SIG-M5 (cell line): ENCODE results near the gene GALNT15.
A peak's percentile ranks its signal among the peaks of the same experiment; 100 is the strongest.

ENCODE experiments used
- DNase-seq: peaks from one replicate; lab custom pipeline; 2025; lab: John Stamatoyannopoulos, UW

Gene GALNT15

DNA sequence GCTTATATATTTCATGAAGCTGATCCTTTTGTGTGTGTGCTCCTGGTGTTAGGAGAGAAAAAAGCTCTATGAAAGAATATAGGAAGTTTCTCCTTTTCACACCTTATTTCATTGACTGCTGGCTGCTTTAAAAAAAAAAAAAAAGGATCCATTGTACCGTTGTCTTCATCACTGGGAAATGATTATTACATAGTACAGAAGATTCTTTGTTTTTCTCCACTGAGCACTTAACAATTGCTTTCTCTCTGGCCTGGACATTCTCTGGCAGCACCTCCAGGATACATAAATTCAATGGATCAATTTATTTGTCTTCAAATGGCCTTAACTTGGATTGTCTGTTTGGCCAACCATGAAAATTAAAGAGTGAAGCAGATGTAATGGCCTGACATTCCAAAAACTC lies 53.1 kb downstream of the GALNT15 start:
- DNase-seq = no peak

DNA sequence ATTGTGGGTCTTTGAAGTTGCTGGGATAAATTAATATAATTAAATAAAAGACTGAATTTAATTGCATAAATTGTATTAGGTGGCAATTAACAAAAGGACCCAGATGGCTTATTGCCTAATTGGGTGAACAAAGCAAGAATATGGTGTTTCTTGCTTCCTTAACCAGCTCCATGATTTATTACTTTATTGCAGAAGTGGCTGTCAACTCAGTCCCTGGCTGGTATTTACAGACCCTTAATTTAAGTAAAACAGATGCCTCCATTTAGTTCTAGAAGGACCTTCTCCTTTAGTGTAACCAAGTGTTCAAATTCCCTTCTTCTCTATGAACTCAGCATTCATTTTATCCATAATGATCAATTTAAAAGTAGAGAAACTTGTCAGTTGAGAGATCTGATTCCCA lies 55.2 kb downstream of the GALNT15 start:
- no peak for DNase-seq

DNA sequence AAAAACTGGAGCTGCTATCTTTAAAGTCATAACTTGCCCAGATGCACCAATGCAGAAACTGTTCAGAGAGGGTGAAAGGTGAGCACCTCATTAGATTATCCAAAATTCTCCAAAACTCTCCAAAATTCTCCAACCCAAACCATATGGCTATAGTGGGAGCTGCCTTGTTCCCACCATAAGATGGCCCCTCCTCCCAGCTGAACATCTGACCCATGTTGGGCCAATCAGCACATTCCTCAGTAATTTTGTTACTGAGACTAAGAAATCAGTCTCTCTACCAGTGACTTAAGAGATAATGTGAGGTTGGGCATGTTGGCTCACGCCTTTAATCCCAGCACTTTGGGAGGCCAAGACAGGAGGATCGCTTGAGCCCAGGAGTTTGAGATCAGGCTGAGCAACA lies 57.5 kb downstream of the GALNT15 start:
- DNase-seq = no peak

DNA sequence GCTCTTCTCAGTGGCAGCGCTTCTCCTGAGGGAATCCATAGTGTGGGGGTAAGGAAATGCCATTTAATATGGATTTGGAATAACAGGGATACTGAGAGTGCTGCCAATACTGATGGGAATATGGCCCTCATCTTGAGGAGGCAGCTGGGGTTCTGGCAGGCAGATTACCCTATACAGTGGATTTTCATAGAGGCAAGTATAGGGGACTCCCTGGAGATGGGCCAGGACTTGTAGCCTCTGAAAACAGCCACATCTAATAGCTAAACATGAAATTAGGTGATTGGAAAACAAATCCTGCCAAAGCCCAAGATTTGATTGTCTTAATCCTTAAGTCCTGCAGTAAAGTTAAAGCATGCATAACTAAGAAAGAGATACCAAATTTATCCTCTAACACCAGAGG lies 59.3 kb downstream of the GALNT15 start:
- no peak for DNase-seq

DNA sequence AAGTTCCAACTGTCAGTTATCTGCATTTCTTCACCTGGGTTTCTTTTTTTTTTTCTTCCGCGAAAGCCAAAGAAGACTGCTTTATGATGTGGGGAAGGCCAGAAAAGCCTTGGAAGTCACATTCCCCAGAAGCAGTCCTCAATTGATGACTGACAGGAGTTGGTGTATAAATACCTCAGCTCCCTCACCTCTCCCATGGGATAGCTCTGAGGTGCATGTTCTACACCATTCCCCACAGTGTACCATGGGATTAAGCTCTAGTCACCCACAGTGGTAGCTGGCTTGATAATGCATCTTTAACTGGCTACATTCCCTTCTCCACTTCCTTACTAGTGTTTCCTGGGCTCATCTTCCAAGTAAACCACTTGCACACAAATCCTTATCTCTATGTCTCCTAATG lies 59.8 kb downstream of the GALNT15 start:
- DNase-seq = no peak

DNA sequence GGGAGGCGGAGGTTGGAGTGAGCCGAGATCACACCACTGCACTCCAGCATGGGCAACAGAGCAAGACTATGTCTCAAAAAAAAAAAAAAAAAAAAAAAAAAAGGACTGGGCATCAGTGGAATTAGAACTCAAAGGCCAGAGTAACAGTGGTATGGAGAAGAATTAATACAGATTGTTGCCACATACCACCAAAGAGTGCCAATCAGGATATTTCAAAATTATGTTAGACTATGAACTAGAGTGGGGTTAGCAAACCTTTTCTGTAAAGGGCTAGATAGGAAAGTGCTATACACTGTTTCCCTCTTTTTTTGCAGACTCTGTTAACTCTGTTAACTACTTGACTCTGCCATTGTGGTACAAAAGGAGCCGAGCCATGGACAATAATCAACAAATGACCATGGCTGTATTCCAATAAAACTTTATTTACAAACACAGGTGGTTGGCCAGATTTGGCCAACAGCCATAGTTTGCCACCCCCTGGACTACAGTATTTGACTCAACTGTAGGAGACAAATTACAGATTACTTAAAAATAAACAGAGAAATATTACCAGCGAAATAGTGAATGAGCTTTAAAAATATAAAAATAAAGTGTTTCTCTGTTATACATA lies 61.7 kb downstream of the GALNT15 start:
- no peak for DNase-seq

DNA sequence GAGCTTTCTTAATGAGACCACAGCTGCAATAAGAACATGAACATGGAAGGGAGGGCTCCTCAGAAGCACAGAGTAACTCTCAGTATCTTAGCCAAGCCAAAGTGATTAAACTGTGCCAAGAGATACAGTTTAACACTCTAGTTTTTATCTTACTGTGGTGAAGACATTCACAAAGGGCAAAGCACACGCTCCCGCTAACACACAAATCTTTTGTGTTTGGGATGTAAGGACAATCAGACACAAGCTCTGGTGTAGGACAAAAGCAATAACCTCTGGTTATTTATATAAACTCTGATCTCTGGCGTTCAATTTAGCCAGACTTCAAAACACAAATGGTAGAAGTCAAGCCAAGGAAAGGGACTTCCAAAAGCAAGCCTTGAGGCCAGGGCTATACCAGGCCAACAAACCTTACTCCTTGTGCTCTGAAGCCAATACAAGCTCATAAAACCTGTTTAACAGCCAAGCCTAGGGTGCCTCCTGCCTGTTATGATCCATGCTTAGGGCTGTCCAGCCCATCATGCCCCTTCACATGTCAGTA lies 62.4 kb downstream of the GALNT15 start:
- DNase-seq = no peak

DNA sequence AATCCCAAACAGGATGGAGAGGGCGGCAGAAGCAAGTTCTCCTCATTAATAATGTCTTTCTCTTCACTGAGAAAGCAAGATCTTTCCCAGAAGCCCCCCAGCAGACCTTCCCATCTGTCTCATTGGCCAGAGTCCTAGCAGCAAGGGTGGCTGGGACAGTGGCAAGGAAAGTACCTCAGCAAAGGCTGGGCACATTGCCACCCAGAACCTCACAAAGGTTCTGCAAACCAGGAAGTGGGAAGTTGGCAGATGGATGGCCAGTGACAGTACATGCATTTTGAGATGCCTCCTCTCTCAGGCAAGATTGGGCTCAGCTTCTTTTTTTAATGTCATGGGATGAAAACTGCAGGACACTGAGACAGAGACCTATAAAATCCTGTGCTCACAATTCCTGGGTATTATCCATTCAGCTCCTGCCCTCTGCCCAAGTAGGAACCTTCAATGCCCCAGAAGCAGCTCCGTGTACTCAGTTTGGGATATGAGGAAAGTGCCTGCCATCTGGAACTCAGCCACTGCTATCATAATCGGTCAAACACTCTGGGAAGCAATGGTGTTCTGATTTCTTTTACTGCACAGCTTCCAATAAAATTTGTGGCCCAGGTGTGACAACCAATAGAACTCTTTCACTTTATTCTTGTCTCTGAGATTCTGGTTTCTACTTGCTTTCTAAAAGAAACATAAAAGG lies 64.7 kb downstream of the GALNT15 start:
- no peak for DNase-seq

DNA sequence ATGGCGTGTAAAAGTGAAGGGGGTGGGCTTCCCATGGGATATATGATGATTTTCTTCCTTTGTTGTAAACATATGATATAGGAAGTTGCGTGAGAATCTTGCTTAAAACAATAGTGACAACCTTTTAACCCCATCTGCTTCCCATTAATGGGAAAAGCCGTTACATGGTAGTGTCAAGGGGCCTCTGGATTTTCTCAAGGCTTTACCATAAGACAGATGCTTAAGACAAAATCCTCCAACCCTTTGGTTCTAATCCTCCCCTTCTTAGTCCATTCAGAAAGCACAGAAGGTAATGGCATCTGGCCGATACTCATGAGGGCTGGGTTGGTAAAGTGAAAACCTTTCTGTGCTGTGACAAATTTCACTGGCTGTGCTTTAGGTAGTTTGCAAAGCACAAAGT lies 65.3 kb downstream of the GALNT15 start:
- DNase-seq = no peak

DNA sequence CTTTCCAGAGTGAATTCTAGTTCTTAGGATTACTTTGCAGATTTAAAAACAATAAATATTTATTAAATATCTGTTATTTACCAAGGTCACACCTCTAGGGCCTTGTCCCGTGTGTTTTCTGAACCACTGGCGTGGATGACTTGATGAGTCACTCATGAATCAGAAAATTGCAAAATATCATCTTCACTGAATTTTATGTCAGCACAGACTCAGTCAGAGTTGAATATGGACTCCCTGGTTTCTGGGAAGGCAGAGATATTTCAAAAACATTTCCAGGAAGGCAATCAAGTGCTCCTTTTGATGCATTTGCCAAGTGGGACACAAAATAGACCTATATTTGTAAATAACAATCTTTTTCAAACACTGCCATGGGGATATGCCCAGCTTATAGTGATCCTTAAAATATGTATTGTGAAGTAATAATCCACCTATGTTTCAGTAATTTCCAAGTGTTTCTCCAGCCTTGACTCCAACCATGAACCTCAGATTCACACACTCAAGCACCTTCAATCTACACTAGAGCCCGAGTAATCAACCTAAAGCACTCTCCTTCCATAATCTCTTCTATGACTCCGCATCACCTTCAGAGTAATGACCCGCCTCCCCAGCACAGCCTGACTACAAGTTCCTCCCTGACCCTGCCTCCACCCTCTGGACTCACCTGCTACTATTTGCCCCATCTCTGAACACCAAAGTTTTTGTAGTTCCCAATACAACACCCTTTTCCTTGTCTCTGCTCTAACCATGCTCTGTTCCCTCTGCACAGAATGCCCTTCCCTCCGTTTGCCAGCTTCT lies 65.9 kb downstream of the GALNT15 start:
- no peak for DNase-seq

DNA sequence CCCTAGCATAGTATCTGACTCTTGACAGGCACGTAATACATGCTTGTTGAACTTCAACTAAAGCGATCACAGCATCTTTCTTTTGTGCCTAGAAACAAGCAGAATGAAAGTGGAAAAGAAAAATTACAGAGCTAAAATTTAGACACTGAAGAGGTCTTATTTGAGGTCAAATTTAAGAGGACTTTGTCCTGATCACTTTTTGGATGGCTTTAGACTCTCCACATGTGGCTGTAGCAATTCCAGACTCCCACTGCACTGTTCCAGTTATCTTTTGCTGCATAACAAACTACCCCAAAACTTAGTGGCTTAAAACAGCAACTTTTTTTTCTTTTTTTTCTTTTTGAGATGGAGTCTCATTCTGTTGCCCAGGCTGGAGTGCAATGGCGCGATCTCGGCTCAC lies 66.7 kb downstream of the GALNT15 start:
- no peak for DNase-seq

DNA sequence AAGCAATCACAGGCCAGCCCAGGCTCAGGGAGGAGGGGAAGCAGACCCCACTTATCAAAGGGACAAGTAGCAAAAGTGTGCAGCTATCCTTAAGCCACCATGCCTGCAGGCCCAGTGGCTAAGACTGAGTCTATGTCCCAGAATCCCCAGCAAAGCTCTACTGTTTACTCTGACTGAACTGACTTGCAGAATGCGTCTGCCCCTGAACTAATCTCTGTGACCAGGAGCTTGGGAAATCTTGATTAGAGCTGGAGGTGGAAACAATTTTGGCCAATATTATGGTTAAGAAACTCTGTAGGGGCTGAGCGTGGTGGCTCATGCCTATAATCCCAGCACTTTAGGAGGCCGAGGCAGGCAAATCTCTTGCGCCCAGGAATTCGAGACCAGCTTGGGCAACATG lies 67.7 kb downstream of the GALNT15 start:
- no peak for DNase-seq

DNA sequence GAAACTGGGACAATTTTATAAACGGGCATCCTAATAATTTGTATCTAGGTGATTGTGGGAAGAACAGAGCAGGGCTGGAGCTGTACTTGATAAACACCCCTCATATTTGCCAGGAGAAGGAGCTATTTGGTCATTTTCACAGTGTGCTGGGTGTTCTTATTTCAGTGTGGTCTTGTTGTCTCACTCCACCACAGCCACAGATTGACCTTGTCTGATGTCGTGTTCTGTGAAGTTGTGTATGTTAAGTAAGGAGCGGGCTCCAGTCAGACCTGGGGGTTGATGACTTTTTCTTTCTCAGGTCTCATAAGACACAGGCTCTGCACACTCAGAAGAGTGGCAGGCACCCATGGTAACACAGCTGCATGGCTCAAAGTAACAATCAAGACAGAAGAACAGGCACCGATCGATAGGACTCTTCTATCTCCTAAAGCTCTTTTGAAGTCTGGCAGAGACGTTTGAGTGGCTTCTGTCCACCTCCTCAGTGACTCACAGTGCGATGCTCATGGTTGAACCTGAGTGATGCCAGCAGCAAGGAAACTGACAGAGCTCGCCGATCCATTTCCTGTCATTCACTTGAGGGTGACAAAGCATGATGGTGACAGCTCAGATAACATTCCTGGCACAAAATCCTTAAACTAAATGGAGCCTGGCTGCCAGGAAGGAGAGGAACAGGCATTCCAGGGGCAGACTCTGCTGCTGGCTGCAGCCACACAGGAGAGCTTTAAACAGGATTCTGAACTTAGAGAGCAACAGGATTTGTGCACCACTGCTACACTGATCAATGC lies 69.4 kb downstream of the GALNT15 start:
- DNase-seq = no peak

DNA sequence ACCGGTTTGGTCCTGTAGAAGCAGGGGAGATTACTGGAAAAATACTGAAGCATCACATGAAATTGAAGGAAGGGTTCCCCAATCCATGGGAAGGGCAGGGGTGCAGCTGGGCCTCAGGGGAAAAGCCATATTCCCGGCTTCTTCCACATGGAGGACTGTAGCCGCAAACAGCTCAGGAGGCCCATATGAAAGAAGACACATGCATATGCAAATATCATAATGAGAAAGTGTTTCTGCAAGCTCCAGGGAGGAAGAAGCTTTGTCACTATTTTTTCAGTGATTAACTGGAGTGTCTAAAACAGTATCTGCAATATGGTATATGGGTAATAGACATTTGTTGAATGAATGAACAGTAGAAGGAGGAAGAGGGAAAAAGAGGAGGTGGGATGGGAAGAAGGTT lies 71.1 kb downstream of the GALNT15 start:
- DNase-seq = no peak

DNA sequence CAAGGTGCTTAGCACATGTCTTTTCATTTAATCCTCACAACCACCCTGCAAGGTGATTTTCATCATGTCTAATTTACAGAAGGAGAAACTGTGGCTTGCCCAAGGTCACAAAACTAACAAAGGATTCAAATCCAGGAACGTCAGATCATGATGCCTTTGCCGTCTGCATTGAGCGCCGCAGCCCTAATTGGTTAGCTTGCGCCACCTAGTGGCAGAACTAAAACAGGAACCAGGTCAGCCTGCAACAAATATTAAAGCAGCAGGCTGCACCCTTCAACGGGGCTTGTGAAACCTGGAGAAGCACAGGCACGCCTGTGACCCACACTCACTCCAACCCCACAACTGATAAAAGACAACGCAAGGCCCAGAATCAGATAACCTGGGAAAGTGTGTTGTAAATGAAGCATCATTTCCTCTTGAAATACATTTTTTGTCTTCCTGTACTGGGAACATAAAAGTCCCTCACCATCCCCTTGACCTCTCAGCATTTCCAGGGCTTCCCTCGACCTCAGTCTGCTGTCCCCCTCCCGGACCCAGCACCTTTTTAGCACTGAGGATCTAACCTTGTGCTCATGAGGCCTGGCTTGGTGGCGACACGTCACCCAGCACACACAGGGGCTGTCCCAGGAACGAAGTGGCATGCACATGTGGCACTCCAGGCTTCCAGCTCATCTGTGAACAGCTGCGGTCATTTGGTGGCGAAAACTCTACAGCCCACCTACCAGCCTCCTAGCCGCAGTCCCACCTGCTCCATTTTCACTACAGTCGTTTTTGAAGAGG lies 73.0 kb downstream of the GALNT15 start:
- DNase-seq = peak; percentile 5

DNA sequence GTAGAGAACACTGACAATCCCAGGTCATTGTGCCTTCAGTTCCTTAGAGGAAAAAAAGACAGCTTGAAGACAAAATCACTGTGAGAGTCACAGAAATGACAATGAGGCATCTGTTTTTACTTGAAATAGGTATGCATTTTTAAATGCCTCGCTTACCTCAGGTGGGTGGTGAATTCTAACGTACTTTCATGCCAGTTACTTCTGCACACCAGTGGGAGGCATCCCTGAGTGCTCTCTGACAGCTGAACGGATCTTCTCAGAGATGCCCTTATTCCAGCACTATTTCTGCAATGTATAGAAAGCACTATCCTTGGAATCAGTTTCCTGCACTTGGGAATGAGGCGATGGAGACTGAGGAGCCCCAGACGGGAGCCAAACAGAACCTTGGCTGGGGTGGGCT lies 74.1 kb downstream of the GALNT15 start:
- DNase-seq = no peak

DNA sequence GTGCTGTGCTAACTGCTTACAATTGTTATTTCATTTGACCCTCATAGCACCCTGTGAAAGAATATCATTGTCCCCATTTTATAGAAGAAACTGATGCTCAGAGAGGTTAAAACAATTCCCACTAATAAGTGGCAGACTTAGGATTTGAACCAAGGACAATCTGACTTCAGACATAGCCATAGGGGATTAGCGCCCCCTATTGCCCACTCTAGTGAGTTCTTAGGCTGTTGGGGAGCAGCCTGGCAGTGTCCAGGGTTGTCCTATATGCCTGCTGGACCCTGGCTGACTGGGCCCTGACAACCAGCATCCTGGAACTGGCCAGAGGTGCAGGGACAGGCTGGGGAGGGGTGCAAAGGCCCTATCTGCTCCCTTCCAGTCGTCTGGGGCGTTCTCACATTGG lies 74.9 kb downstream of the GALNT15 start:
- no peak for DNase-seq

DNA sequence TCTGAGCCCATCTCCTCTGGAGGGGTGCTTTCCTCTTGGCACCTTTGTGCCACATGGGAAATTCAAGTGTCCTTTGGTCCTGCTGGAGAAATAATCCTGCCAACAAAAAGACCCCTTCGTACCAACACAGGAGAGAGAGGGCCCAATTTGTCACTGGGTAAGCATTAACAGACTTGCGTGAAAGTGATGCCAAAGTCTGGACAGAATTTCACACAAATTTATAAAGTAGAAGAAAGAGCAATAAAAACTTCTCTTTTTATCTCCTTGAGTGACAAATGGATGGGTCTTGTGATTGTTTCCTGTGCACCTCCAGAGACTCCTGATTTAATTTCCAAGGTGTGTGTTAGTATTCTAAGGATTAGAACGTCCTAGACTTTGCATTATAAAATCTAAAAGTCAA lies 75.4 kb downstream of the GALNT15 start:
- no peak for DNase-seq

DNA sequence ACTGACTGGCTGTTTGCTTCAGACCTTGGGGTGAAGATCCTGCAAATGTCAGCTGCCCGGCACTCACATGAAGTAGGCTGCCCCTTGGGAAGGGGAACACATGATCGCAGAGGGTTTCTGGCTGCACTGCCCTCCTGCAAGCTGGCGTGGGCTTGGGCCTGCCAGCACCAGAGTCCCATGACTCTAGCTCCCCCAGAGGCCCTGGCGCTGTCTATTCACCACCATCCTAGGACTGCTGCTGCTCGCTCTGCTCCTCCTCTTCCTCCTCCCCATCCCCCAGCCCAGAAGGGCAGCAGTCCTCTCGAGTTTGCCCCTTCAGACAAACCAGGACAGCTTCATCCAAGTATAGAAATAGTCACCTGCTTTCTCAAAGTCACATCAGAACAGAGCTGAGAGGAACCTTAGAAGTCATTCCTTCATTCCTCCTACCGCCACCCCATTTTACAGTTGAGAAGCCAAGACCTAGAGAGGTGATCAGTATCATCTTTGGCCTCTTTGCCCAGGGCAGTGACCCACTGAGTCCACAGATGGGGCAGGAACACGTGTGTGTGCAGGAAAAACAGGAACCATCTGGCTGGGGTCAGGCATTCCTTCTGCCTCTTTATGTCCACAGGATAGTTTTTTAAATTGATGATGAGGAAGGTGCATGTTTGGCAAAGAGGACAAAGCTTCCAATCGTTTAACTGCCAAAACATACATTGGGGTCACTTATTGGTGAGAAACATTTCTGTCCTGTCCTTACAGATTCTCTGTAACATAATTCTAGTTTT lies 77.0 kb downstream of the GALNT15 start:
- DNase-seq = no peak

DNA sequence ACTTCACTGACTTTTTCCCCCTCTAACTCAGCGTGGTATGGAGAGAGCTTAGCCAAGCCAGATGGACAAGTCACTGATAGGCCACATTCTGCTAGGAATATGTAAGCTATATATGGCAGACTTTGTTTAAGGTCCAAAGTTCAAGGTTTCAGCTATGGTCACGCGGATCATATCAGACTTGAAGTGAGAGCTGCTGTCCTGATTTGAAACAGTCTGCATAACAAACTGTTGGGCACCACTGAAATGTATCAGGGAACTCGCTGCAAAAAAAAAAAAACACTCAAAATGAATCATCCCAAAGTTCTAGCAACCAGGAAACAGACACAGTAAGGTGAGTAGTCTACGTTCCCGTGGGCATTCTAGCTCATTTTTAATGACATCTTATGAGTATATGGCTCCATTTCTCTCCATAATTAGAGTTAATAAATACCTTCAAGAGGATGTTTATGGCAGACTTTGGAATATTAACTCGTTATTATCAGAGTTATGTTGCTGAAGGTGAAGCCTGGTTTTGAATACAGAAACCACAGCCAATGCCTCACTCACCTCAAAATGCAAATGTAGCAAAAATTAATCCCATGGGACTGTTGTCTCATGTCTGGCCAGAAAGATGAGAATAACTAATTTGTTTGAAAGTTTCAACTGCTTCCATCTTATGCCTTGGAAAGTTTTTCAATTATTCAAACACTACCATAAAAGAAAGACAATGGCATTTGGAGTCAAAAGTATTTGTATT lies 77.9 kb downstream of the GALNT15 start:
- no peak for DNase-seq
